HEK293 (cell line): Measurements from ENCODE around the gene ADAMTS17.

Source experiments
- CTCF ChIA-PET: fragments of 350-600 bp; formaldehyde crosslinking; extraction: SDS; loops from one replicate; lab custom pipeline; 2021; ENCODE audit warnings: antibody characterized with exemption; lab: Yijun Ruan, JAX
- POLR2A ChIA-PET: fragments of 300-600 bp; formaldehyde crosslinking; extraction: SDS; loops from one replicate; lab custom pipeline; 2020; ENCODE audit warnings: antibody characterized with exemption, inconsistent platforms; lab: Yijun Ruan, JAX
- H3K27ac ChIP-seq: fragments of 200-500 bp; sonication (Bioruptor generic); 2 replicates; pipeline ENCODE4 v1.5.1; 2014; ENCODE audit warnings: low read depth, low read length, control low read depth, inconsistent platforms; ENCODE audit errors: extremely low read depth
- H3K36me3 ChIP-seq, 2 experiments: fragments of 200-500 bp in 1 of 2; sonication (Bioruptor generic) in 1 of 2; 1 replicate in 1 of 2; 2 replicates in 1 of 2; pipeline ENCODE4 v1.5.1; 2014 to 2017; ENCODE audit warnings: inconsistent platforms in 2 of 2, low read length in 2 of 2; ENCODE audit not compliant: control insufficient read depth in 2 of 2, insufficient read depth in 1 of 2
- H3K4me1 ChIP-seq: fragments of 200-500 bp; sonication (Bioruptor generic); 2 replicates; pipeline ENCODE4 v1.5.1; 2014; ENCODE audit warnings: mild to moderate bottlenecking, low read length, inconsistent platforms; ENCODE audit not compliant: control insufficient read depth, insufficient read depth
- H3K4me3 ChIP-seq: 2 replicates; pipeline ENCODE4 v1.5.1; 2011; ENCODE audit warnings: low read depth, mild to moderate bottlenecking, control low read depth, low read length, moderate library complexity
- H3K9me3 ChIP-seq: fragments of 200-500 bp; sonication (Bioruptor generic); 2 replicates; pipeline ENCODE4 v1.5.1; 2014; ENCODE audit warnings: low read depth, low read length, inconsistent platforms; ENCODE audit not compliant: control insufficient read depth, insufficient read depth
- CTCF ChIP-seq: fragments of 450-650 bp; formaldehyde crosslinking; IDR thresholded peaks from 2 replicates; pipeline ENCODE4 v1.5.1; 2016; ENCODE audit warnings: missing biosample characterization, missing genetic modification characterization
- FEZF1 ChIP-seq: fragments of 450-650 bp; formaldehyde crosslinking; IDR thresholded peaks from 2 replicates; pipeline ENCODE4 v1.5.1; 2016; ENCODE audit warnings: missing biosample characterization, missing genetic modification characterization
- GLIS1 ChIP-seq: fragments of 450-650 bp; formaldehyde crosslinking; IDR thresholded peaks from 2 replicates; pipeline ENCODE4 v1.5.1; 2016; ENCODE audit warnings: missing biosample characterization, missing genetic modification characterization
- MEIS1 ChIP-seq: sonication (generic); formaldehyde crosslinking; IDR thresholded peaks from 2 replicates; pipeline ENCODE4 v1.8.1; 2022; ENCODE audit warnings: missing genetic modification reagents, mild to moderate bottlenecking, borderline replicate concordance
- PATZ1 ChIP-seq: fragments of 450-650 bp; formaldehyde crosslinking; IDR thresholded peaks from 2 replicates; pipeline ENCODE4 v1.5.1; 2016; ENCODE audit warnings: missing biosample characterization, missing genetic modification characterization
- PBX3 ChIP-seq: sonication (generic); formaldehyde crosslinking; IDR thresholded peaks from 2 replicates; pipeline ENCODE4 v1.8.1; 2022; ENCODE audit warnings: mild to moderate bottlenecking, moderate library complexity, missing genetic modification reagents
- SP2 ChIP-seq: fragments of 450-650 bp; formaldehyde crosslinking; IDR thresholded peaks from 2 replicates; pipeline ENCODE4 v1.5.1; 2016; ENCODE audit warnings: missing biosample characterization, missing genetic modification characterization
- ZBTB48 ChIP-seq: fragments of 450-650 bp; formaldehyde crosslinking; IDR thresholded peaks from 2 replicates; pipeline ENCODE4 v1.5.1; 2016; ENCODE audit warnings: missing biosample characterization, missing genetic modification characterization
- ZFP3 ChIP-seq: fragments of 450-650 bp; formaldehyde crosslinking; IDR thresholded peaks from 2 replicates; pipeline ENCODE4 v1.5.1; 2016; ENCODE audit warnings: low read depth, missing biosample characterization, missing genetic modification characterization
- ZNF16 ChIP-seq: fragments of 450-650 bp; formaldehyde crosslinking; IDR thresholded peaks from 2 replicates; pipeline ENCODE4 v1.5.1; 2016; ENCODE audit warnings: low read depth, missing biosample characterization, missing genetic modification characterization
- ZNF18 ChIP-seq: fragments of 450-650 bp; formaldehyde crosslinking; IDR thresholded peaks from 2 replicates; pipeline ENCODE4 v1.5.1; 2016; ENCODE audit warnings: missing biosample characterization, missing genetic modification characterization
- ZNF211 ChIP-seq: fragments of 450-650 bp; formaldehyde crosslinking; IDR thresholded peaks from 2 replicates; pipeline ENCODE4 v1.5.1; 2016; ENCODE audit warnings: low read depth, missing biosample characterization, missing genetic modification characterization
- ZNF23 ChIP-seq: fragments of 450-650 bp; formaldehyde crosslinking; IDR thresholded peaks from 2 replicates; pipeline ENCODE4 v1.5.1; 2016; ENCODE audit warnings: missing biosample characterization, missing genetic modification characterization, borderline replicate concordance
- ZNF280C ChIP-seq: fragments of 450-650 bp; formaldehyde crosslinking; IDR thresholded peaks from 2 replicates; pipeline ENCODE4 v1.5.1; 2016; ENCODE audit warnings: missing biosample characterization, missing genetic modification characterization
- ZNF324 ChIP-seq: fragments of 450-650 bp; formaldehyde crosslinking; IDR thresholded peaks from 2 replicates; pipeline ENCODE4 v1.5.1; 2016; ENCODE audit warnings: missing biosample characterization, missing genetic modification characterization
- ZNF518A ChIP-seq: fragments of 450-650 bp; formaldehyde crosslinking; conservative IDR thresholded peaks from 2 replicates; pipeline ENCODE4 v1.5.1; 2016; ENCODE audit warnings: low read depth, missing biosample characterization, missing genetic modification characterization
- ZNF776 ChIP-seq: fragments of 450-650 bp; formaldehyde crosslinking; IDR thresholded peaks from 2 replicates; pipeline ENCODE4 v1.5.0; 2017; ENCODE audit warnings: missing biosample characterization, missing genetic modification characterization, borderline replicate concordance
- ZNF830 ChIP-seq: fragments of 450-650 bp; IDR thresholded peaks from 2 replicates; pipeline ENCODE4 v1.5.0; 2018; ENCODE audit warnings: missing biosample characterization, missing genetic modification characterization, low read depth, mild to moderate bottlenecking, moderate library complexity

The ADAMTS17 gene

GRCh38 chr15:100341239-100341749 is 481 bp downstream of the ADAMTS17 start:
- ChIA-PET POLR2A (interaction anchor here (2.7 kb wide), 1 partner anchor 9 kb away, joined by 9 read pairs; no protein-coding TSS in a partner anchor), CTCF (interaction anchor here (0.7 to 5.4 kb wide), 3 partner anchors 8 to 529 kb away, joined by 3 to 69 read pairs (median 4); no protein-coding TSS in a partner anchor)
- peak overlapping the region; percentile 78; the same call in 1 of the 2 replicates for H3K27ac ChIP-seq
- H3K9me3 ChIP-seq: no peaks in the 10 kb centered on the region
- H3K4me3 ChIP-seq: peak overlapping the region; percentile 72
- H3K4me1 ChIP-seq: peaks cover 5% of the 10 kb centered on the region; the same call in 1 of the 2 replicates
- TF ChIP-seq PATZ1 (tag by site-specific recombination) (no peak), ZNF830 (tag by site-specific recombination) (no peak), ZNF518A (tag by site-specific recombination) (no peak), SP2 (tag by site-specific recombination) (no peak), FEZF1 (tag by site-specific recombination) (no peak), ZNF280C (tag by site-specific recombination) (no peak), PBX3 (0 out of 2 replicates have a peak, but pooled peaks have one; percentile 6)
- H3K36me3 ChIP-seq: peaks cover 0 to 4% of the 10 kb centered on the region in 2 experiments; a peak in 1 of 3 replicates

GRCh38 chr15:100340721-100341238 is 995 bp downstream of the ADAMTS17 start:
- Histone ChIP-seq H3K9me3 (no peaks in the 10 kb centered on the region), H3K36me3 (peaks cover 0 to 4% of the 10 kb centered on the region in 2 experiments; a peak in 1 of 3 replicates), H3K4me3 (peak overlapping the region; percentile 72), H3K4me1 (peaks cover 5% of the 10 kb centered on the region; the same call in 1 of the 2 replicates), H3K27ac (peak overlapping the region; percentile 78; the same call in 1 of the 2 replicates)
- POLR2A ChIA-PET: interaction anchor here (2.7 kb wide), 1 partner anchor 9 kb away, joined by 9 read pairs; no protein-coding TSS in a partner anchor
- CTCF ChIA-PET: interaction anchor here (0.7 to 5.4 kb wide), 6 partner anchors 8 to 529 kb away, joined by 3 to 69 read pairs (median 6); no protein-coding TSS in a partner anchor
- TF ChIP-seq ZNF324 (tag by site-specific recombination) (no peak), ZNF23 (tag by site-specific recombination) (no peak), ZNF776 (tag by site-specific recombination) (no peak), CTCF (tag by site-specific recombination) (no peak), ZNF211 (no peak), ZFP3 (no peak), ZBTB48 (tag by site-specific recombination) (no peak), MEIS1 (CRISPR knock-in tag) (no peak), ZNF18 (tag by site-specific recombination) (no peak), GLIS1 (tag by site-specific recombination) (no peak), ZNF16 (tag by site-specific recombination) (no peak)
